Spleen (tissue), 7 donors: Measurements from ENCODE around the gene NIPBL.

Source experiments
- CTCF ChIP-seq, 11 experiments: fragments of 200-600 bp in 7 of 11; fragments of 450-650 bp in 4 of 11; sonication (generic) in 4 of 11; IDR thresholded peaks in 8 of 11; conservative IDR thresholded peaks in 3 of 11; 1 replicate in 7 of 11; 2 replicates in 4 of 11; pipeline versions ENCODE4 v1.4.0 to v1.8.0; 2016 to 2021; ENCODE audit warnings: antibody characterized with exemption in 11 of 11, inconsistent platforms in 4 of 11, mild to moderate bottlenecking in 1 of 11
- POLR2A ChIP-seq, 3 donors: fragments of 450-650 bp; IDR thresholded peaks; one replicate each; pipeline ENCODE4 v1.5.1; 2017; ENCODE audit warnings: antibody characterized with exemption in 3 of 3, mild to moderate bottlenecking in 1 of 3
- donor health status: DM: no; HTN: no; CAD: no; lungs with moderate emphysema.
- donor health status: DM: no; HTN: no; CAD: no.
- donor health status: DM: no; HTN: no; CAD: no.

GRCh38 chr5:36902353-36902752, 25.8 kb downstream of the NIPBL start:
- TF ChIP-seq CTCF (IDR thresholded peaks at IDR 0.05 in 8 of 11, conservative IDR thresholded peaks at IDR 0.05 in 3 of 11), result no peak
- TF ChIP-seq POLR2A (IDR thresholded peaks at IDR 0.05), result no peak
